ENCODE data around the gene LONRF3. TPM values are rescaled to one million over a fixed set of nuclear protein-coding genes. Genes with fewer than 3 reads are reported as not detected.

Gene LONRF3
- total RNA-seq, 1 experiment from 2014 or later = not detected

GRCh38 chrX:118980761-118981160 lies 6.3 kb downstream of the LONRF3 start:
- DNase-seq (ENCODE audit: low spot score) (no peak), ATAC-seq (no peak)
- Mint-ChIP-seq H3K27ac (no peak overlapping the region), H3K36me3 (no peaks in the 10 kb centered on the region), H3K9me3 (no peaks in the 10 kb centered on the region), H3K27me3 (ENCODE audit: low read depth) (peaks cover 100% of the 10 kb centered on the region), H3K4me1 (peaks cover 2% of the 10 kb centered on the region), H3K4me3 (no peak overlapping the region)
- CTCF ChIA-PET = no interaction called here
- POLR2A ChIA-PET = interaction anchor here (0.5 kb wide), 1 partner anchor 317 kb away, joined by 4 read pairs; no protein-coding TSS in a partner anchor
- TF ChIP-seq GABPB1 (CRISPR knock-in tag; IDR thresholded peaks at IDR 0.05) (no peak), CTCF (IDR thresholded peaks at IDR 0.05) (no peak), ZNF425 (CRISPR knock-in tag; conservative IDR thresholded peaks at IDR 0.05) (no peak), SP1 (CRISPR knock-in tag; conservative IDR thresholded peaks at IDR 0.05) (no peak), NR2C2 (CRISPR knock-in tag; IDR thresholded peaks at IDR 0.05) (no peak), JUN (CRISPR knock-in tag; IDR thresholded peaks at IDR 0.05) (no peak), NFE2L1 (CRISPR knock-in tag; IDR thresholded peaks at IDR 0.05) (no peak), SOX15 (CRISPR knock-in tag; IDR thresholded peaks at IDR 0.05) (no peak), ELF4 (CRISPR knock-in tag; IDR thresholded peaks at IDR 0.05; ENCODE audit: low read depth) (no peak), FOXP4 (CRISPR knock-in tag; IDR thresholded peaks at IDR 0.05) (no peak), ZNF263 (CRISPR knock-in tag; IDR thresholded peaks at IDR 0.05; ENCODE audit: low read depth) (no peak), AR (CRISPR knock-in tag; IDR thresholded peaks at IDR 0.05) (no peak), HMGXB4 (CRISPR knock-in tag; IDR thresholded peaks at IDR 0.05) (no peak), ATF6 (CRISPR knock-in tag; IDR thresholded peaks at IDR 0.05) (no peak), PRDM15 (CRISPR knock-in tag; IDR thresholded peaks at IDR 0.05) (no peak), ERG (CRISPR knock-in tag; IDR thresholded peaks at IDR 0.05) (no peak), MXD4 (CRISPR knock-in tag; IDR thresholded peaks at IDR 0.05; ENCODE audit: borderline replicate concordance) (no peak), ZMAT4 (CRISPR knock-in tag; IDR thresholded peaks at IDR 0.05) (no peak), USF1 (CRISPR knock-in tag; IDR thresholded peaks at IDR 0.05) (no peak)
